Karpas-422 (cell line): ENCODE measurements around the gene RIPOR3. TPM values are rescaled to one million over a fixed set of nuclear protein-coding genes. Genes with fewer than 3 reads are reported as not detected.

Experiments used
- DNase-seq: peaks from one replicate; pipeline ENCODE4 v3.0.0-alpha.2; 2015
- H2AFZ ChIP-seq: fragments of 200-600 bp; sonication (generic); 2 replicates; pipeline ENCODE4 v1.6.1; 2014; ENCODE audit warnings: antibody characterized with exemption, low read length, mixed read lengths
- H3K27ac ChIP-seq: fragments of 200-600 bp; sonication (generic); 2 replicates; pipeline ENCODE4 v1.5.1; 2014; ENCODE audit warnings: mild to moderate bottlenecking, low read length, moderate library complexity
- H3K27me3 ChIP-seq: fragments of 200-600 bp; sonication (generic); 2 replicates; pipeline ENCODE4 v1.6.1; 2014; ENCODE audit warnings: low read length, mixed read lengths
- H3K36me3 ChIP-seq: fragments of 200-600 bp; sonication (generic); 2 replicates; pipeline ENCODE4 v1.6.1; 2014; ENCODE audit warnings: low read length, mixed read lengths; ENCODE audit not compliant: insufficient read depth
- H3K4me1 ChIP-seq: fragments of 200-600 bp; sonication (generic); 2 replicates; pipeline ENCODE4 v1.6.1; 2014; ENCODE audit warnings: mild to moderate bottlenecking, low read length, mixed read lengths
- H3K4me2 ChIP-seq: fragments of 200-600 bp; sonication (generic); 2 replicates; pipeline ENCODE4 v1.6.1; 2014; ENCODE audit warnings: low read length, low read depth, mild to moderate bottlenecking; ENCODE audit not compliant: poor library complexity, severe bottlenecking
- H3K4me3 ChIP-seq: fragments of 200-600 bp; sonication (generic); 2 replicates; pipeline ENCODE4 v1.5.1; 2014; ENCODE audit warnings: mild to moderate bottlenecking, antibody characterized with exemption, low read length, mixed read lengths
- H3K79me2 ChIP-seq: fragments of 200-600 bp; sonication (generic); 2 replicates; pipeline ENCODE4 v1.6.1; 2014; ENCODE audit warnings: mild to moderate bottlenecking, low read length, mixed read lengths
- H3K9ac ChIP-seq: fragments of 200-600 bp; sonication (generic); 2 replicates; pipeline ENCODE4 v1.6.0; 2014; ENCODE audit warnings: low read length
- H3K9me2 ChIP-seq: fragments of 200-600 bp; sonication (generic), shearing (Covaris generic); replicated peaks from 2 replicates; pipeline ENCODE4 v1.6.0; 2014; ENCODE audit warnings: mild to moderate bottlenecking, low read length, moderate library complexity; ENCODE audit not compliant: insufficient read depth
- H3K9me3 ChIP-seq: fragments of 300-700, 200-600 bp; sonication (generic); 2 replicates; pipeline ENCODE4 v1.6.1; 2014; ENCODE audit warnings: low read length, mixed read lengths
- H4K20me1 ChIP-seq: fragments of 200-600 bp; sonication (generic); 2 replicates; pipeline ENCODE4 v1.6.1; 2014; ENCODE audit warnings: mild to moderate bottlenecking, antibody characterized with exemption, low read length, low read depth; ENCODE audit not compliant: insufficient read depth
- total RNA-seq: library from RNA; depleted of rRNA; stranded (reverse); fragments of >200 nt; shearing (Covaris generic); gene quantifications from 2 replicates; pipeline ENCODE4 v1.2.3, GENCODE V29; 2014; ENCODE audit warnings: low replicate concordance

The RIPOR3 gene
- total RNA-seq, 1 experiment from 2014 or later, result not detected

GRCh38 chr20:50693001-50693400 lies 1.7 kb upstream of the RIPOR3 start:
- Histone ChIP-seq H3K9ac (no peak overlapping the region), H3K4me3 (no peak overlapping the region), H3K9me2 (no peaks in the 10 kb centered on the region), H3K9me3 (no peaks in the 10 kb centered on the region), H3K79me2 (no peaks in the 10 kb centered on the region), H3K36me3 (no peaks in the 10 kb centered on the region), H3K4me2 (no peak overlapping the region), H2AFZ (no peak overlapping the region), H3K4me1 (peaks cover 7% of the 10 kb centered on the region), H3K27me3 (no peaks in the 10 kb centered on the region), H4K20me1 (no peaks in the 10 kb centered on the region), H3K27ac (no peak overlapping the region)
- no peak for DNase-seq

GRCh38 chr20:50692552-50692933 lies 1.2 kb upstream of the RIPOR3 start:
- H3K4me2 ChIP-seq, result no peak overlapping the region
- H3K4me3 ChIP-seq, result no peak overlapping the region
- H3K79me2 ChIP-seq, result no peaks in the 10 kb centered on the region
- H3K9me2 ChIP-seq, result no peaks in the 10 kb centered on the region
- H3K9me3 ChIP-seq, result no peaks in the 10 kb centered on the region
- no peaks in the 10 kb centered on the region for H3K36me3 ChIP-seq
- H3K4me1 ChIP-seq, result peaks cover 7% of the 10 kb centered on the region
- H2AFZ ChIP-seq, result no peak overlapping the region
- H3K9ac ChIP-seq, result no peak overlapping the region
- H4K20me1 ChIP-seq, result no peaks in the 10 kb centered on the region
- no peaks in the 10 kb centered on the region for H3K27me3 ChIP-seq
- DNase-seq, result no peak
- no peak overlapping the region for H3K27ac ChIP-seq

GRCh38 chr20:50691573-50692551 lies 520 bp upstream of the RIPOR3 start:
- H3K79me2 ChIP-seq, result no peaks in the 10 kb centered on the region
- no peaks in the 10 kb centered on the region for H3K36me3 ChIP-seq
- no peak overlapping the region for H2AFZ ChIP-seq
- H3K27ac ChIP-seq, result no peak overlapping the region
- no peaks in the 10 kb centered on the region for H3K9me2 ChIP-seq
- no peak for DNase-seq
- H4K20me1 ChIP-seq, result no peaks in the 10 kb centered on the region
- H3K9ac ChIP-seq, result no peak overlapping the region
- H3K4me1 ChIP-seq, result peaks cover 7% of the 10 kb centered on the region
- no peaks in the 10 kb centered on the region for H3K27me3 ChIP-seq
- H3K9me3 ChIP-seq, result no peaks in the 10 kb centered on the region
- no peak overlapping the region for H3K4me2 ChIP-seq
- no peak overlapping the region for H3K4me3 ChIP-seq

- no peaks in the 10 kb centered on the region for H3K27me3 ChIP-seq
- H3K36me3 ChIP-seq, result no peaks in the 10 kb centered on the region
- no peaks in the 10 kb centered on the region for H3K9me2 ChIP-seq
- no peak overlapping the region for H3K9ac ChIP-seq
- H3K79me2 ChIP-seq, result no peaks in the 10 kb centered on the region
- H3K9me3 ChIP-seq, result no peaks in the 10 kb centered on the region
- H3K4me1 ChIP-seq, result peaks cover 7% of the 10 kb centered on the region
- no peak overlapping the region for H2AFZ ChIP-seq
- no peaks in the 10 kb centered on the region for H4K20me1 ChIP-seq
- H3K4me2 ChIP-seq, result no peak overlapping the region
- no peak overlapping the region for H3K27ac ChIP-seq
- DNase-seq, result no peak
- H3K4me3 ChIP-seq, result no peak overlapping the region
These were observed 1.3 kb downstream of the RIPOR3 start for GRCh38 chr20:50689864-50690649.

- Histone ChIP-seq H3K79me2 (no peaks in the 10 kb centered on the region), H3K4me2 (no peak overlapping the region), H3K27me3 (no peaks in the 10 kb centered on the region), H3K36me3 (no peaks in the 10 kb centered on the region), H3K27ac (no peak overlapping the region), H3K4me3 (no peak overlapping the region), H3K9me3 (no peaks in the 10 kb centered on the region), H3K4me1 (peaks cover 7% of the 10 kb centered on the region), H4K20me1 (no peaks in the 10 kb centered on the region), H2AFZ (no peak overlapping the region), H3K9ac (no peak overlapping the region), H3K9me2 (no peaks in the 10 kb centered on the region)
- no peak for DNase-seq
These were observed 2.9 kb downstream of the RIPOR3 start for GRCh38 chr20:50688256-50688975.

GRCh38 chr20:50686821-50687220 lies 4.5 kb downstream of the RIPOR3 start:
- no peaks in the 10 kb centered on the region for H3K27me3 ChIP-seq
- no peaks in the 10 kb centered on the region for H3K9me2 ChIP-seq
- H3K36me3 ChIP-seq, result no peaks in the 10 kb centered on the region
- H3K4me3 ChIP-seq, result no peak overlapping the region
- H3K9me3 ChIP-seq, result no peaks in the 10 kb centered on the region
- no peak overlapping the region for H2AFZ ChIP-seq
- no peak overlapping the region for H3K4me2 ChIP-seq
- H3K79me2 ChIP-seq, result no peaks in the 10 kb centered on the region
- peaks cover 7% of the 10 kb centered on the region for H3K4me1 ChIP-seq
- DNase-seq, result no peak
- H3K27ac ChIP-seq, result no peak overlapping the region
- H3K9ac ChIP-seq, result no peak overlapping the region
- H4K20me1 ChIP-seq, result no peaks in the 10 kb centered on the region

- Histone ChIP-seq H3K4me2 (no peak overlapping the region), H3K79me2 (no peaks in the 10 kb centered on the region), H3K4me1 (no peaks in the 10 kb centered on the region), H3K4me3 (no peak overlapping the region), H3K27me3 (no peaks in the 10 kb centered on the region), H3K9me3 (no peaks in the 10 kb centered on the region), H4K20me1 (no peaks in the 10 kb centered on the region), H3K9me2 (no peaks in the 10 kb centered on the region), H3K27ac (no peak overlapping the region), H2AFZ (no peak overlapping the region), H3K9ac (no peak overlapping the region), H3K36me3 (no peaks in the 10 kb centered on the region)
- no peak for DNase-seq
These were observed 7.8 kb downstream of the RIPOR3 start for GRCh38 chr20:50683570-50683969.
